GM12878 (cell line): ENCODE measurements around the gene EEF2KMT. TPM values are rescaled to one million over a fixed set of nuclear protein-coding genes. Genes with fewer than 3 reads are reported as not detected.

Experiments
- ATAC-seq: fragments of 200-7000 bp; cut with Tn5 transposase; 3 replicates; pipeline ENCODE4 v1.9.1; 2020; ENCODE audit warnings: mild to moderate bottlenecking, moderate library complexity
- BruUV-seq: library from RNA; stranded (reverse); fragments of 400-500 nt; replicated peaks from 2 replicates; lab custom pipeline; 2021; lab: Mats Ljungman, UMichigan
- CTCF ChIA-PET: fragments of 300-600 bp; sonication (Branson Sonifier 250); formaldehyde crosslinking; extraction: SDS; loops from one replicate; lab custom pipeline; 2021; ENCODE audit warnings: inconsistent platforms; lab: Yijun Ruan, JAX
- POLR2A ChIA-PET: fragments of 350-600 bp; formaldehyde crosslinking; extraction: SDS; loops from one replicate; lab custom pipeline; 2021; ENCODE audit warnings: inconsistent platforms; lab: Charles Lee
- RAD21 ChIA-PET: fragments of 300-600 bp; sonication (Branson Sonifier 250); formaldehyde crosslinking; loops from one replicate; lab custom pipeline; 2023; ENCODE audit warnings: antibody characterized with exemption; ENCODE audit not compliant: unreplicated experiment; lab: Charles Lee
- SMC1A ChIA-PET: fragments of 300-600 bp; sonication (Branson Sonifier 250); formaldehyde crosslinking; loops from one replicate; lab custom pipeline; 2023; ENCODE audit not compliant: unreplicated experiment, uncharacterized antibody; lab: Charles Lee
- DNase-seq: peaks from one replicate; pipeline ENCODE4 v3.0.0-alpha.2; 2011; ENCODE audit warnings: low read depth, low spot score
- FAIRE-seq: peaks from 3 replicates; lab custom pipeline; 2011; peaks lifted over from hg19 to GRCh38; lab: Jason Lieb, UNC
- H2AFZ ChIP-seq: 2 replicates; pipeline ENCODE4 v1.6.0; 2011; ENCODE audit warnings: low read depth, low read length, control low read depth; ENCODE audit not compliant: control insufficient read depth
- H3K27ac ChIP-seq: 2 replicates; pipeline ENCODE4 v1.5.1; 2011; ENCODE audit warnings: control low read depth; ENCODE audit not compliant: control insufficient read depth, insufficient read depth
- H3K27me3 ChIP-seq, 2 experiments: replicated peaks in 1 of 2; 2 replicates each; pipeline versions ENCODE4 v1.6.0 to v1.6.1; 2011; ENCODE audit warnings: low read length in 1 of 2; ENCODE audit not compliant: control insufficient read depth in 2 of 2, insufficient read depth in 2 of 2
- H3K36me3 ChIP-seq, 2 experiments: 2 replicates each; pipeline ENCODE4 v1.5.1; 2011; ENCODE audit warnings: low read length in 1 of 2; ENCODE audit not compliant: control insufficient read depth in 2 of 2, insufficient read depth in 2 of 2
- H3K4me1 ChIP-seq: 2 replicates; pipeline ENCODE4 v1.6.1; 2011; ENCODE audit warnings: mild to moderate bottlenecking, low read length, moderate library complexity, mixed read lengths; ENCODE audit not compliant: control insufficient read depth, insufficient read depth
- H3K4me2 ChIP-seq: 2 replicates; pipeline ENCODE4 v1.6.0; 2011; ENCODE audit warnings: control low read depth; ENCODE audit not compliant: control insufficient read depth, insufficient read depth
- H3K4me3 ChIP-seq: fragments of 200-600 bp; sonication (generic); 2 replicates; pipeline ENCODE4 v1.5.1; 2016
- H3K79me2 ChIP-seq: 2 replicates; pipeline ENCODE4 v1.6.0; 2011; ENCODE audit warnings: low read length; ENCODE audit not compliant: control insufficient read depth, insufficient read depth
- H3K9ac ChIP-seq: 2 replicates; pipeline ENCODE4 v1.8.0; 2011; ENCODE audit warnings: low read length, control low read depth, mixed read lengths; ENCODE audit not compliant: control insufficient read depth, insufficient read depth
- H3K9me3 ChIP-seq: replicated peaks from 3 replicates; pipeline ENCODE4 v1.5.1; 2011; ENCODE audit warnings: mild to moderate bottlenecking, low read length; ENCODE audit not compliant: control insufficient read depth, insufficient read depth
- H4K20me1 ChIP-seq: 2 replicates; pipeline ENCODE4 v1.6.0; 2011; ENCODE audit not compliant: control insufficient read depth, insufficient read depth
- NR2C2 ChIP-seq: IDR thresholded peaks from 2 replicates; pipeline ENCODE4 v1.6.1; 2011; ENCODE audit warnings: borderline replicate concordance, low read depth; ENCODE audit not compliant: control insufficient read depth, insufficient read length
- SREBF2 ChIP-seq: IDR thresholded peaks from 2 replicates; pipeline ENCODE4 v1.6.1; 2012; ENCODE audit warnings: mild to moderate bottlenecking, low read length
- ZZZ3 ChIP-seq: IDR thresholded peaks from 2 replicates; pipeline ENCODE4 v1.6.1; 2011; ENCODE audit warnings: low read depth; ENCODE audit not compliant: control insufficient read depth, insufficient read length
- WGBS: methylation state at CpG from one replicate; pipeline ENCODE4 v1.1.6; 2016; ENCODE audit warnings: low lambda C conversion rate; ENCODE audit not compliant: insufficient replicate concordance, insufficient coverage; ENCODE audit errors: missing lambda C conversion rate; 5-methylcytosine and 5-hydroxymethylcytosine counted together
- in situ Hi-C: fragments of 300-500 bp; cut with MboI; formaldehyde crosslinking; loops from 9 replicates; pipeline ENCODE4 v1.14.3; 2018; ENCODE audit warnings: mixed read lengths
- intact Hi-C: fragments of 100-400 bp; cut with micrococcal nuclease; formaldehyde crosslinking; loops from one replicate; pipeline ENCODE4 v1.14.2; 2022; ENCODE audit not compliant: unreplicated experiment
- polyA plus RNA-seq, 11 experiments: library from polyadenylated mRNA; depleted of rRNA in 4 of 11; unstranded in 6 of 11; stranded (reverse) in 5 of 11; fragments of >200 nt; fragmentation: Nextera tagmentation in 4 of 11; fragmentation: Illumina TruSeq in 1 of 11; extraction: Ambion mirVana in 4 of 11; extraction: Trizol in 1 of 11; gene quantifications; 1 replicate in 1 of 11; 2 replicates in 10 of 11; pipeline versions ENCODE4 v1.2.1 to v1.2.3, GENCODE V29; 2011 to 2016; ENCODE audit warnings: inconsistent platforms in 2 of 11, missing spikeins in 2 of 11, low read depth in 1 of 11
- total RNA-seq, 4 experiments: library from RNA; depleted of rRNA in 3 of 4; stranded (reverse); fragments of >200 nt in 3 of 4; fragmentation: Illumina TruSeq in 1 of 4; extraction: Trizol in 1 of 4; gene quantifications; 2 replicates each; pipeline versions ENCODE4 v1.2.1 to v1.2.3, GENCODE V29; 2013 to 2021
- TF ChIP-seq, protein P1 (sequence below): IDR thresholded peaks from 2 replicates; pipeline ENCODE4 v1.6.1; 2012; ENCODE audit warnings: mild to moderate bottlenecking, low read depth, low read length

EEF2KMT gene
- total and polyA plus RNA-seq, 10 of the 15 experiments (the other 5 are each of a cell fraction or from before 2014, with no cell fraction given) = 3.8 to 28.1 (median 14.3) TPM

DNA sequence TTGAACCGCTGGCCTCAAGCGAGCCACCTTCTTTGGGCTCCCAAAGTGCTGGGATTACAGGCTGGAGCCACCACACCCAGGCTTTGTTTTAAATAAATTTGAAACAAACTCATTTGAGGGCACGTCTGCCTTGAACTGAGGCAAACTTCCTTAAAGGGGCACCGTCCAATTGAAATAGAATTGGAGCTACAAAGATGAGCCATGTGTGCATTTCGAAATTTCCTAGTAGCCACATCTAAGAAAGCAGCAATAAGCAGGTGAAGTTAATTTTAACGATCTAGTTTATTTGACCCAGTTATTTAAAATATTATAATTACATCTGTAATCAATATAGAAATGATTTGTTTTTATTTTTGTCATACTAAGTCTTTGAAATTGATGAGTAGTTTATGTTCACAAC lies 31.1 kb downstream of the EEF2KMT start (continued):
- TF ChIP-seq, protein P1, sequence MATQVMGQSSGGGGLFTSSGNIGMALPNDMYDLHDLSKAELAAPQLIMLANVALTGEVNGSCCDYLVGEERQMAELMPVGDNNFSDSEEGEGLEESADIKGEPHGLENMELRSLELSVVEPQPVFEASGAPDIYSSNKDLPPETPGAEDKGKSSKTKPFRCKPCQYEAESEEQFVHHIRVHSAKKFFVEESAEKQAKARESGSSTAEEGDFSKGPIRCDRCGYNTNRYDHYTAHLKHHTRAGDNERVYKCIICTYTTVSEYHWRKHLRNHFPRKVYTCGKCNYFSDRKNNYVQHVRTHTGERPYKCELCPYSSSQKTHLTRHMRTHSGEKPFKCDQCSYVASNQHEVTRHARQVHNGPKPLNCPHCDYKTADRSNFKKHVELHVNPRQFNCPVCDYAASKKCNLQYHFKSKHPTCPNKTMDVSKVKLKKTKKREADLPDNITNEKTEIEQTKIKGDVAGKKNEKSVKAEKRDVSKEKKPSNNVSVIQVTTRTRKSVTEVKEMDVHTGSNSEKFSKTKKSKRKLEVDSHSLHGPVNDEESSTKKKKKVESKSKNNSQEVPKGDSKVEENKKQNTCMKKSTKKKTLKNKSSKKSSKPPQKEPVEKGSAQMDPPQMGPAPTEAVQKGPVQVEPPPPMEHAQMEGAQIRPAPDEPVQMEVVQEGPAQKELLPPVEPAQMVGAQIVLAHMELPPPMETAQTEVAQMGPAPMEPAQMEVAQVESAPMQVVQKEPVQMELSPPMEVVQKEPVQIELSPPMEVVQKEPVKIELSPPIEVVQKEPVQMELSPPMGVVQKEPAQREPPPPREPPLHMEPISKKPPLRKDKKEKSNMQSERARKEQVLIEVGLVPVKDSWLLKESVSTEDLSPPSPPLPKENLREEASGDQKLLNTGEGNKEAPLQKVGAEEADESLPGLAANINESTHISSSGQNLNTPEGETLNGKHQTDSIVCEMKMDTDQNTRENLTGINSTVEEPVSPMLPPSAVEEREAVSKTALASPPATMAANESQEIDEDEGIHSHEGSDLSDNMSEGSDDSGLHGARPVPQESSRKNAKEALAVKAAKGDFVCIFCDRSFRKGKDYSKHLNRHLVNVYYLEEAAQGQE = no peak

DNA sequence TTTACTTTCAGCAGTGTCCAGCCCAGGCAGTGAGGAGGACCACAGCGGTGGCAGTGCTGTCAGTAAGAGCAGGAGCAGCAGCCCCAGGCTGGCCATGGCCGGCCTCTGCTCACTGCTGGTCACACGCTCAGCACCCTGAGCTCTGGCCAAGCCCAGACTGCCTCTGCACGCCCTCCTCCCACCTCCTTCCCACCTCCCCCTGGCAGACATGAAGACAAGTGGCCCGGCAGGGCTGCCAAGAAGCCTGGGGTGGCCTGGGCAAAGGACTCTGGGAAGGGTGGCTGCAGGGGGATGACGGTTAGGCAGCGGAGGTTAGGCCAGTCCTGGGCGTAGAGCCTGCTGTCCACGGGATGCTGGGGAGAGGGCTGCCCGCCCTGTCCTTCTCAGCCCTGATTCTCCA lies 31.8 kb downstream of the EEF2KMT start, which contains the start of gene C16orf89:
Gene C16orf89 (minus strand): TSS at position 144 of the 400 bp plus-strand sequence. CDS start 48 bp downstream, at position 96.
- no peak for FAIRE-seq
- no peaks in the 10 kb centered on the region for H4K20me1 ChIP-seq
- ChIA-PET POLR2A (no interaction called here), CTCF (interaction anchor here (1.2 kb wide), 1 partner anchor 19 kb away, joined by 4 read pairs; no protein-coding TSS in a partner anchor), RAD21 (no interaction called here), SMC1A (no interaction called here)
- H3K27ac ChIP-seq = no peak within 1 kb of the TSS
- no peaks in the 10 kb centered on the region; a peak in 1 of 4 replicates for H3K27me3 ChIP-seq
- TF ChIP-seq SREBF2 = no peak
- TF ChIP-seq NR2C2 = no peak
- no peak for TF ChIP-seq ZZZ3
- H3K79me2 ChIP-seq = no peaks in the 10 kb centered on the region
- no peak within 1 kb of the TSS for H3K9ac ChIP-seq
- no peak within 1 kb of the TSS for H2AFZ ChIP-seq
- H3K4me3 ChIP-seq = no peak within 1 kb of the TSS
- no peak within 1 kb of the TSS for H3K4me2 ChIP-seq
- no TSS peak for BruUV-seq
- intact Hi-C loops (loop anchor here (10.0 kb wide), 1 partner anchor 91 kb away; no protein-coding TSS in a partner anchor), in situ Hi-C loops (no loop called here)
- H3K36me3 ChIP-seq = no peaks in the 10 kb centered on the region
- ATAC-seq = no peak
- 53% methylated on average over 9 of the region's 10 CpGs for WGBS
- no peak for DNase-seq
- peaks cover 16% of the 10 kb centered on the region for H3K4me1 ChIP-seq
- H3K9me3 ChIP-seq = no peaks in the 10 kb centered on the region; the same call in 2 of the 3 replicates
